ENCODE measurements around the gene ZNF814. TPM values are rescaled to one million over a fixed set of nuclear protein-coding genes. Genes with fewer than 3 reads are reported as not detected.
"Not testable (repeated sequence)": the region's sequence is repeated elsewhere in the genome, so short reads cannot be mapped to it uniquely, and the experiment has no call there.

ZNF814 gene
- total and polyA plus RNA-seq, 8 donors, result 3.7 to 10.8 (median 6.6) TPM

GRCh38 chr19:57812226-57812625 lies 76.6 kb downstream of the ZNF814 start:
- H3K4me1 ChIP-seq, result peaks cover 0 to 5% (median 4%) of the 10 kb centered on the region in 3 donors
- no peaks in the 10 kb centered on the region for H3K27me3 ChIP-seq
- intact Hi-C loops (cut with DNase I), result no loop called here
- no peak for ATAC-seq
- no peak for FAIRE-seq
- H3K4me3 ChIP-seq, result no peak overlapping the region
- DNase-seq, result no peak
- WGBS, 2 donors, result 87 to 91% methylated on average over 3 of the region's 3 CpGs
- peaks cover 0 to 5% (median 0%) of the 10 kb centered on the region in 3 donors for H3K36me3 ChIP-seq
- TF ChIP-seq CTCF (IDR thresholded peaks at IDR 0.05), result no peak
- H3K9me3 ChIP-seq, result no peaks in the 10 kb centered on the region
- H3K27ac ChIP-seq, result no peak overlapping the region

- not testable (repeated sequence) for DNase-seq, FAIRE-seq
These were observed 78.2 kb downstream of the ZNF814 start for GRCh38 chr19:57810410-57811295.

GRCh38 chr19:57807541-57807940 lies 81.3 kb downstream of the ZNF814 start:
- H3K4me3 ChIP-seq, result no peak overlapping the region
- WGBS, 2 donors, result 97 to 98% methylated on average over 2 of the region's 2 CpGs
- intact Hi-C loops (cut with DNase I), result no loop called here
- no peak for TF ChIP-seq CTCF (IDR thresholded peaks at IDR 0.05)
- H3K27me3 ChIP-seq, result no peaks in the 10 kb centered on the region
- ATAC-seq (no peak), FAIRE-seq (no peak), DNase-seq (no peak)
- H3K9me3 ChIP-seq, result no peaks in the 10 kb centered on the region
- peaks cover 0 to 3% (median 0%) of the 10 kb centered on the region in 3 donors for H3K4me1 ChIP-seq
- H3K36me3 ChIP-seq, result peaks cover 0 to 5% (median 0%) of the 10 kb centered on the region in 3 donors
- H3K27ac ChIP-seq, result no peak overlapping the region

More at GRCh38 chr19:57810410-57811295, 78.2 kb downstream of the ZNF814 start:
- H3K4me1 ChIP-seq; H3K36me3 ChIP-seq; H3K9me3 ChIP-seq; H3K27me3 ChIP-seq; H3K4me3 ChIP-seq; ATAC-seq; intact Hi-C loops (cut with DNase I): not testable (repeated sequence)
- peak overlapping the region in 1 of 4 donors; percentile 49 for H3K27ac ChIP-seq
- 67 to 75% methylated on average over 17 of the region's 17 CpGs for WGBS, 2 donors

- Histone ChIP-seq H3K4me3 (peak overlapping the region in 2 of 4 donors; percentile 24 to 36), H3K36me3 (peaks cover 0 to 5% (median 0%) of the 10 kb centered on the region in 3 donors), H3K4me1 (peaks cover 0 to 3% (median 0%) of the 10 kb centered on the region in 3 donors), H3K27ac (peak overlapping the region; percentile 20 to 72 (median 50)), H3K9me3 (no peaks in the 10 kb centered on the region), H3K27me3 (no peaks in the 10 kb centered on the region)
- FAIRE-seq (no peak), DNase-seq (no peak), ATAC-seq (peak; percentile 30 to 65 (median 56))
- WGBS, 2 donors, result 33 to 41% methylated on average over 18 to 19 of the region's 19 CpGs
- intact Hi-C loops (cut with DNase I), result no loop called here
- no peak for TF ChIP-seq CTCF (IDR thresholded peaks at IDR 0.05)
These were observed 85.1 kb downstream of the ZNF814 start for GRCh38 chr19:57803594-57804325.

GRCh38 chr19:57803265-57803593 lies 85.6 kb downstream of the ZNF814 start:
- peak in 1 of 4 donors; percentile 8 for ATAC-seq
- 47 to 52% methylated on average over 6 of the region's 6 CpGs for WGBS, 2 donors

More at GRCh38 chr19:57803265-57803593, 85.6 kb downstream of the ZNF814 start:
- intact Hi-C loops (cut with DNase I), result no loop called here
- Histone ChIP-seq H3K27me3 (no peaks in the 10 kb centered on the region), H3K4me3 (peak overlapping the region in 2 of 4 donors; percentile 24 to 36), H3K4me1 (peaks cover 0 to 3% (median 0%) of the 10 kb centered on the region in 3 donors), H3K36me3 (peaks cover 0 to 2% (median 0%) of the 10 kb centered on the region in 3 donors), H3K27ac (peak overlapping the region in 3 of 4 donors; percentile 20 to 72 (median 71)), H3K9me3 (no peaks in the 10 kb centered on the region)
- TF ChIP-seq CTCF (IDR thresholded peaks at IDR 0.05), result no peak
- DNase-seq, result no peak
- no peak for FAIRE-seq

All from pancreas (tissue), 10 donors.